Upper lobe of right lung (tissue), 1 donor: ENCODE data around the gene VPS39. TPM values are rescaled to one million over a fixed set of nuclear protein-coding genes. Genes with fewer than 3 reads are reported as not detected.
"Not testable (repeated sequence)": the region's sequence is repeated elsewhere in the genome, so short reads cannot be mapped to it uniquely, and the experiment has no call there.

ENCODE experiments used
- ATAC-seq: fragments of 200-7000 bp; cut with Tn5 transposase; one replicate; pipeline ENCODE4 v1.9.1; 2020; ENCODE audit warnings: mild to moderate bottlenecking, moderate library complexity
- DNase-seq: peaks from one replicate; pipeline ENCODE4 v3.0.0-alpha.2; 2020
- H3K27ac ChIP-seq: fragments of 200-600 bp; one replicate; pipeline ENCODE4 v1.8.0; 2022
- H3K27me3 ChIP-seq: fragments of 200-600 bp; one replicate; pipeline ENCODE4 v1.8.0; 2022; ENCODE audit warnings: mild to moderate bottlenecking
- H3K36me3 ChIP-seq: fragments of 200-600 bp; one replicate; pipeline ENCODE4 v1.8.0; 2022
- H3K4me1 ChIP-seq: fragments of 200-600 bp; one replicate; pipeline ENCODE4 v1.8.0; 2022
- H3K4me3 ChIP-seq: fragments of 200-600 bp; one replicate; pipeline ENCODE4 v1.8.0; 2022; ENCODE audit warnings: mild to moderate bottlenecking
- H3K9me3 ChIP-seq: fragments of 200-600 bp; one replicate; pipeline ENCODE4 v1.8.0; 2022
- CTCF ChIP-seq: fragments of 200-600 bp; IDR thresholded peaks from one replicate; pipeline ENCODE4 v1.8.0; 2022; ENCODE audit warnings: antibody characterized with exemption
- intact Hi-C: fragments of 100-400 bp; cut with DNase I; formaldehyde crosslinking; loops from one replicate; pipeline ENCODE4 v1.11.0; 2022
- total RNA-seq: library from RNA; stranded (reverse); fragmentation: NEBNext Ultra II Directional; extraction: Animal tissue kit (Norgen Biotek cat#: 25700); gene quantifications from one replicate; pipeline ENCODE4 v1.2.1, GENCODE V29; 2021
- donor health status: DM: no; HTN: yes; CAD: no; lungs with severe emphysema.

VPS39 gene
- total RNA-seq, 1 donor from 2014 or later, result 83.3 TPM

- H3K9me3 ChIP-seq, result no peaks in the 10 kb centered on the region
- H3K27ac ChIP-seq, result no peak overlapping the region
- intact Hi-C loops, result no loop called here
- H3K4me3 ChIP-seq, result no peak overlapping the region
- H3K4me1 ChIP-seq, result no peaks in the 10 kb centered on the region
- TF ChIP-seq CTCF, result no peak
- DNase-seq (no peak), ATAC-seq (no peak)
- no peaks in the 10 kb centered on the region for H3K27me3 ChIP-seq
- H3K36me3 ChIP-seq, result peaks cover 94% of the 10 kb centered on the region
These were observed 24.5 kb upstream of the VPS39 start for GRCh38 chr15:42232606-42233005.

- Histone ChIP-seq H3K27ac (no peak overlapping the region), H3K27me3 (no peaks in the 10 kb centered on the region), H3K36me3 (peaks cover 94% of the 10 kb centered on the region), H3K9me3 (no peaks in the 10 kb centered on the region), H3K4me1 (no peaks in the 10 kb centered on the region), H3K4me3 (no peak overlapping the region)
- DNase-seq (no peak), ATAC-seq (no peak)
- TF ChIP-seq CTCF, result no peak
- intact Hi-C loops, result no loop called here
These were observed 23.0 kb upstream of the VPS39 start for GRCh38 chr15:42231088-42231487.

- DNase-seq, H3K9me3 ChIP-seq, H3K4me3 ChIP-seq, H3K27me3 ChIP-seq, ATAC-seq, intact Hi-C loops, H3K4me1 ChIP-seq: not testable (repeated sequence)
- peak overlapping the region; percentile 25 for H3K27ac ChIP-seq
- peaks cover 95% of the 10 kb centered on the region for H3K36me3 ChIP-seq
These were observed 20.9 kb upstream of the VPS39 start for GRCh38 chr15:42228981-42229380.

GRCh38 chr15:42228036-42228435 is 19.9 kb upstream of the VPS39 start:
- DNase-seq, result no peak
- TF ChIP-seq CTCF, result no peak
- intact Hi-C loops, result no loop called here

GRCh38 chr15:42226648-42227047 is 18.5 kb upstream of the VPS39 start:
- Histone ChIP-seq H3K4me3 (no peak overlapping the region), H3K9me3 (no peaks in the 10 kb centered on the region), H3K27me3 (no peaks in the 10 kb centered on the region), H3K36me3 (peaks cover 93% of the 10 kb centered on the region), H3K4me1 (no peaks in the 10 kb centered on the region), H3K27ac (no peak overlapping the region)
- intact Hi-C loops, result no loop called here
- ATAC-seq, result no peak
- DNase-seq, result no peak
- no peak for TF ChIP-seq CTCF

More at GRCh38 chr15:42228036-42228435, 19.9 kb upstream of the VPS39 start:
- no peak for ATAC-seq
- Histone ChIP-seq H3K4me3 (no peak overlapping the region), H3K27ac (no peak overlapping the region), H3K9me3 (no peaks in the 10 kb centered on the region), H3K27me3 (no peaks in the 10 kb centered on the region), H3K4me1 (no peaks in the 10 kb centered on the region), H3K36me3 (peaks cover 95% of the 10 kb centered on the region)

- no peak for DNase-seq
- no peak for TF ChIP-seq CTCF
- no peaks in the 10 kb centered on the region for H3K4me1 ChIP-seq
- H3K9me3 ChIP-seq, result no peaks in the 10 kb centered on the region
- H3K27ac ChIP-seq, result no peak overlapping the region
- intact Hi-C loops, result no loop called here
- H3K36me3 ChIP-seq, result peaks cover 87% of the 10 kb centered on the region
- no peak for ATAC-seq
- H3K27me3 ChIP-seq, result no peaks in the 10 kb centered on the region
- no peak overlapping the region for H3K4me3 ChIP-seq
These were observed 12.1 kb upstream of the VPS39 start for GRCh38 chr15:42220216-42220615.
